GM18511 (cell line): ENCODE measurements around the gene STEAP2.

Experiments used
- ATAC-seq: cut with Tn5 transposase; IDR thresholded peaks from one replicate; pipeline ENCODE4 v1.9.1; 2021; ENCODE audit warnings: mild to moderate bottlenecking, moderate library complexity; ENCODE audit not compliant: unreplicated experiment

STEAP2 gene

DNA sequence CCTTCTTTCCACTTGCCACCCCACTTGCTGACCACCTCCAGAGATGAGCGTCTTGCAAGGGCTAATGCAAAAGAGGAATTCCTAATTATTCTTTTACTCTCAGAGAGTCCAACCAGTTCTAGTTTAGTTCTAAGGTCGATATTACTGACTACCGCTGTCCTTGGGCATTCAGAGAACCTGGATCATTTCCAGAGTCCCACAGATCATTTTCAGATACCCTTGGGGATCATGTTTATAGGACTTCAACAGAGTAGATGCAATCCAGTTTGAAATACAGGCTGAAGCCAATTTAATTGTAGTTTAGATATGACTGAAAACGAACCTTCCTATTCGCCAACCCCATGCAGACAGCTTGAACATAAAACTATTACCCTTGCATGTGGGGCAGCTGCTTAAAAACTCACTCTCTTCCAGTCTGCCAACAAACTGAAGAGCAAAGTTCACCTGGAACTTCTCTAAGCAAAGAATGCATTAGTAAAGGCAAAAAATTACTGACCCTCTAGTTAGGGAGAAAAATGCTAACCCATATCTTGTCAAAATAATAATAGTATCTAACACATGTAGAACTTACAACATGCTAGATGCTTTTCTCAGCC lies 55.8 kb downstream of the STEAP2 start:
- ATAC-seq: no peak

GRCh38 chr7:90269163-90269562 lies 57.6 kb downstream of the STEAP2 start:
- ATAC-seq: no peak

GRCh38 chr7:90270431-90271178 lies 59.1 kb downstream of the STEAP2 start:
- ATAC-seq: no peak

DNA sequence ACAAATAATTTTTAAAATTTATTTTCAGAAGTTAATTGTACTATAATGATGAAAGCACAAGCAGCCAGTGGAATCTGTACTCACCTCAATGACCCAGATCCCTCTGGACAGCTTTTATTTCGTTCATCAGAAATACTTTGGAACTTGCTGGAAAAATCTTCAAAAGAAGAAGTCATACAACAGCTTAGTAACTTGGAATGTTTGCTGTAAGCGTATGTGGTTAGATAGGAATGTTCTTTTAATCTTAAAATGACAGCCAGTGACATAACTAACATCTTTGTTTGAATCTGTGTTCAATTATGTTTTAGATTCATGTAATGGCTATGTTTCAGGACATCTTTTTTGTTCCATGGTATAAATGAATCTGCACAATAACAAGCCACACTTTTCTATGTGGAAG lies 60.2 kb downstream of the STEAP2 start:
- ATAC-seq: no peak

GRCh38 chr7:90272242-90272641 lies 60.7 kb downstream of the STEAP2 start:
- ATAC-seq: no peak

GRCh38 chr7:90274161-90274560 lies 62.6 kb downstream of the STEAP2 start:
- no peak for ATAC-seq

DNA sequence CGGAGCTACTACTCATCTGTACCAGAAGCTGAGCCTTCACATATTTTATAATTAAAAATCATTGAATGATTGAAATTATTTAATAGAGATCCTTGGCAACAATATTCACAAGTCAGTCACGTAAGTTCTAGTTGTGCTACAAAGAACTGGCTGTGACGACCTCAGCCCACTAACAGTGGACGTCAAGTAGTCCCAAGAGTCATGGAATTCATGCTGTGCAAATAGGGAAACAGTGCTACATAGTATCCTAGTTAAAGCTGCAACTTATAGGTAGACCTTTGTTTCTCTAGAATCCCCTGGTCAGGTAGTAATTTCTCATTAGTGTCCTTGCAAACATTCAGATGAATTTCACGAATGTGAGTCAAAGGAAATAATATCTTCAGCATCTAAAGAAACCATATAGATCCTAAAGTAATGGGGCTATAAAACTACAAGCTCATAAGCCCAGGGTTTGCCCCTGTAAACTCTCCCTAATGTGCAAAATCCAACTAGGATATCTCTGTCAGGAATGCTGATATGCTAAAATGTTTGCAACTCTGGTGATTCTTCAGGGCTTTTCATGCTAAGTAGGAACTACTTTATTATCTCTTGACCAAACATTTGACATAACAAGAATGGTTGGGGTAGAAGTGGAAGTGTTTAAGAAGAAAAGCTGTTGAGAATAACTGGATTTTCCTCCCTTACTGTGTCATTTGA lies 64.6 kb downstream of the STEAP2 start:
- ATAC-seq: no peak
